Left lobe of liver (tissue), 2 donors: Measurements from ENCODE around the gene CES3. TPM values are rescaled to one million over a fixed set of nuclear protein-coding genes. Genes with fewer than 3 reads are reported as not detected.
"Not testable (repeated sequence)": the region's sequence is repeated elsewhere in the genome, so short reads cannot be mapped to it uniquely, and the experiment has no call there.

Experiments
- ATAC-seq: fragments of 200-7000 bp; cut with Tn5 transposase; one replicate; pipeline ENCODE4 v1.9.1; 2020; ENCODE audit warnings: mild to moderate bottlenecking, moderate library complexity
- DNase-seq: peaks from one replicate; pipeline ENCODE4 v3.0.0-alpha.2; 2020; ENCODE audit warnings: low spot score
- total RNA-seq: library from RNA; stranded (reverse); gene quantifications from one replicate; pipeline ENCODE4 v1.2.1, GENCODE V29; 2021
- donor health status: DM: no; HTN: no; CAD: no; lungs with moderate emphysema.
- donor health status: DM: no; HTN: yes; CAD: no.

CES3 gene
- total RNA-seq, 1 donor from 2014 or later: 80.3 TPM

- DNase-seq: no peak
These were observed 34.7 kb upstream of the CES3 start for GRCh38 chr16:66926171-66926947.

GRCh38 chr16:66926961-66927436, 34.1 kb upstream of the CES3 start:
- no peak for DNase-seq
- no peak for ATAC-seq

More at GRCh38 chr16:66926171-66926947, 34.7 kb upstream of the CES3 start:
- ATAC-seq: peak; percentile 57

GRCh38 chr16:66927918-66928649, 33.0 kb upstream of the CES3 start:
- no peak for DNase-seq
- no peak for ATAC-seq

- no peak for DNase-seq
These were observed 32.2 kb upstream of the CES3 start for GRCh38 chr16:66928702-66929388.

GRCh38 chr16:66930189-66930588, 30.9 kb upstream of the CES3 start:
- ATAC-seq: peak; percentile 55
- peak; percentile 89 for DNase-seq

More at GRCh38 chr16:66928702-66929388, 32.2 kb upstream of the CES3 start:
- no peak for ATAC-seq

GRCh38 chr16:66931665-66932064, 29.4 kb upstream of the CES3 start:
- no peak for ATAC-seq
- no peak for DNase-seq

- no peak for DNase-seq
These were observed 29.0 kb upstream of the CES3 start for GRCh38 chr16:66932076-66932475.

GRCh38 chr16:66933776-66934137, 27.3 kb upstream of the CES3 start:
- no peak for DNase-seq
- no peak for ATAC-seq

More at GRCh38 chr16:66932076-66932475, 29.0 kb upstream of the CES3 start:
- ATAC-seq: no peak

- peak; percentile 95 for DNase-seq
- ATAC-seq: peak; percentile 68
These were observed 26.8 kb upstream of the CES3 start, which contains the start of gene CIAO2B for GRCh38 chr16:66934138-66934838. TSS of gene CIAO2B (minus strand) at chr16:66934402. CDS start at chr16:66934364, 38 bp downstream.

GRCh38 chr16:66934839-66935313, 26.2 kb upstream of the CES3 start:
- not testable (repeated sequence) for DNase-seq, ATAC-seq

- ATAC-seq (peak; percentile 73), DNase-seq (peak; percentile 96)
These were observed 25.6 kb upstream of the CES3 start, which contains the start of gene CES2 for GRCh38 chr16:66935314-66936011. TSS of gene CES2 (plus strand) at chr16:66935516. CDS start at chr16:66935636, 120 bp downstream.

GRCh38 chr16:66936462-66936861, 24.6 kb upstream of the CES3 start:
- DNase-seq (peak; percentile 85), ATAC-seq (peak; percentile 52)

GRCh38 chr16:66936889-66937554, 24.0 kb upstream of the CES3 start:
- ATAC-seq (no peak), DNase-seq (no peak)

- ATAC-seq: no peak
These were observed 23.2 kb upstream of the CES3 start for GRCh38 chr16:66937725-66938337.

GRCh38 chr16:66939366-66939765, 21.7 kb upstream of the CES3 start:
- DNase-seq: peak; percentile 81
- ATAC-seq: peak; percentile 36

More at GRCh38 chr16:66937725-66938337, 23.2 kb upstream of the CES3 start:
- no peak for DNase-seq

GRCh38 chr16:66940236-66940635, 20.8 kb upstream of the CES3 start:
- ATAC-seq (no peak), DNase-seq (no peak)

- DNase-seq (no peak), ATAC-seq (no peak)
These were observed 18.1 kb upstream of the CES3 start for GRCh38 chr16:66942981-66943380.

GRCh38 chr16:66943426-66944053, 17.5 kb upstream of the CES3 start:
- DNase-seq: no peak
- no peak for ATAC-seq
